Heart left ventricle (tissue), 16 donors: Measurements from ENCODE around the gene FAF1. TPM values are rescaled to one million over a fixed set of nuclear protein-coding genes. Genes with fewer than 3 reads are reported as not detected.

Experiments
- ATAC-seq, 4 donors: fragments of 200-7000 bp; cut with Tn5 transposase; one replicate each; pipeline ENCODE4 v1.9.1; 2020 to 2022; ENCODE audit warnings: moderate library complexity in 4 of 4, mild to moderate bottlenecking in 3 of 4, moderate number of reproducible peaks in 1 of 4
- DNase-seq, 5 donors: peaks; one replicate each; pipeline ENCODE4 v3.0.0-alpha.2; 2020
- H3K27ac ChIP-seq, 12 donors: fragments of 200-600 bp; sonication (generic) in 4 of 12; one replicate each; pipeline versions ENCODE4 v1.5.0 to v1.8.0; 2016 to 2022; ENCODE audit warnings: mild to moderate bottlenecking in 2 of 12
- H3K27me3 ChIP-seq, 9 donors: fragments of 200-600 bp; sonication (generic) in 2 of 9; one replicate each; pipeline versions ENCODE4 v1.5.1 to v1.8.0; 2016 to 2022; ENCODE audit warnings: mild to moderate bottlenecking in 3 of 9
- H3K36me3 ChIP-seq, 9 donors: fragments of 200-600 bp; sonication (generic) in 2 of 9; one replicate each; pipeline versions ENCODE4 v1.5.0 to v1.8.0; 2018 to 2022; ENCODE audit warnings: mild to moderate bottlenecking in 2 of 9
- H3K4me1 ChIP-seq, 12 donors: fragments of 200-600 bp; sonication (generic) in 4 of 12; one replicate each; pipeline versions ENCODE4 v1.5.0 to v1.8.0; 2016 to 2022; ENCODE audit warnings: mild to moderate bottlenecking in 3 of 12
- H3K4me3 ChIP-seq, 12 donors: fragments of 200-600 bp; sonication (generic) in 4 of 12; one replicate each; pipeline versions ENCODE4 v1.5.0 to v1.8.0; 2017 to 2022; ENCODE audit warnings: mild to moderate bottlenecking in 9 of 12, moderate library complexity in 4 of 12
- H3K9me3 ChIP-seq, 12 donors: fragments of 200-600 bp; sonication (generic) in 4 of 12; one replicate each; pipeline versions ENCODE4 v1.5.0 to v1.8.0; 2016 to 2022; ENCODE audit warnings: mild to moderate bottlenecking in 1 of 12
- CTCF ChIP-seq, 12 donors: fragments of 200-600 bp; sonication (generic) in 4 of 12; IDR thresholded peaks; one replicate each; pipeline versions ENCODE4 v1.5.0 to v1.8.0; 2018 to 2022; ENCODE audit warnings: antibody characterized with exemption in 12 of 12, mild to moderate bottlenecking in 5 of 12
- POLR2A ChIP-seq, 2 donors: fragments of 450-650 bp; IDR thresholded peaks; one replicate each; pipeline ENCODE4 v1.6.1; 2017; ENCODE audit warnings: antibody characterized with exemption in 2 of 2, mild to moderate bottlenecking in 2 of 2, moderate library complexity in 2 of 2
- WGBS, 4 donors: extraction: QIAGEN DNeasy Blood & Tissue Kit in 2 of 4; methylation state at CpG; one replicate each; pipeline versions ENCODE4 v1.1.5 to v1.1.7; 2013 to 2018; 5-methylcytosine and 5-hydroxymethylcytosine counted together
- intact Hi-C, 10 donors: fragments of 100-400 bp; cut with DNase I; formaldehyde crosslinking; loops; one replicate each; pipeline versions ENCODE4 v1.11.1 to v1.14.2; 2022
- polyA plus RNA-seq, 2 donors: library from polyadenylated mRNA; stranded (reverse); fragments of 200-250 nt; gene quantifications; one replicate each; pipeline ENCODE4 v1.2.3, GENCODE V29; 2013
- total RNA-seq, 9 donors: library from RNA; depleted of rRNA in 2 of 9; stranded (reverse); fragments of >200 nt in 2 of 9; fragmentation: NEBNext Ultra II Directional in 3 of 9; extraction: Animal tissue kit (Norgen Biotek cat#: 25700) in 3 of 9; gene quantifications; one replicate each; pipeline versions ENCODE4 v1.1.0 to v1.2.4, GENCODE V29; 2016 to 2023
- donor health status: ischemic (EF 13 %, LVEDD 7.1; RV severe dilation, severe dysfunction).
- donor health status: healthy with polysubstance abuse.
- donor health status: DM: no; HTN: yes; CAD: no.
- donor health status: DM: no; HTN: no; CAD: no.
- donor health status: ischemic (EF 25% LVEDD 6.9; RV normal size, moderate dysfunction).
- donor health status: ischemic (EF 25% LVEDD 5.7; RV mildly dilated, moderate dysfunction).
- donor health status: healthy.
- donor health status: DM: yes; HTN: yes; CAD: no.
- donor health status: ischemic (EF 35%, LVEDD 5.7; RV mildly dilated, moderate dysfunction).
- donor health status: nonischemic (EF 11% LVEDD 7.7; RV severe dilation, severe dysfunction).
- donor health status: DM: yes; HTN: yes; CAD: no.
- donor health status: PGD.
- donor health status: ischemic (EF 29% LVEDD 5.4; RV normal size, mild dysfunction).
- donor health status: nonischemic (EF 23%, LVEDD 6.1; RV moderate dilation, normal function).

FAF1 gene
- total and polyA plus RNA-seq, 11 donors = 41.0 to 112 (median 81.3) TPM

GRCh38 chr1:50599546-50599945, 360.5 kb downstream of the FAF1 start:
- ATAC-seq (no peak), DNase-seq (no peak)
- peaks cover 0 to 16% (median 9%) of the 10 kb centered on the region in 9 donors for H3K36me3 ChIP-seq
- no peak overlapping the region for H3K4me3 ChIP-seq
- H3K27me3 ChIP-seq = no peaks in the 10 kb centered on the region
- H3K27ac ChIP-seq = no peak overlapping the region
- peaks cover 0 to 4% (median 0%) of the 10 kb centered on the region in 12 donors for H3K4me1 ChIP-seq
- TF ChIP-seq CTCF (IDR thresholded peaks at IDR 0.05) (no peak), POLR2A (IDR thresholded peaks at IDR 0.05) (no peak)
- no peaks in the 10 kb centered on the region for H3K9me3 ChIP-seq
- intact Hi-C loops = no loop called here

GRCh38 chr1:50595874-50596273, 364.2 kb downstream of the FAF1 start:
- H3K4me3 ChIP-seq = no peak overlapping the region
- ATAC-seq (no peak), DNase-seq (no peak)
- no peaks in the 10 kb centered on the region for H3K4me1 ChIP-seq
- no peaks in the 10 kb centered on the region for H3K27me3 ChIP-seq
- no peaks in the 10 kb centered on the region for H3K9me3 ChIP-seq
- intact Hi-C loops = no loop called here
- no peak overlapping the region for H3K27ac ChIP-seq
- no peak for TF ChIP-seq CTCF (IDR thresholded peaks at IDR 0.05)
- TF ChIP-seq POLR2A (IDR thresholded peaks at IDR 0.05) = no peak
- H3K36me3 ChIP-seq = peaks cover 0 to 30% (median 13%) of the 10 kb centered on the region in 9 donors
- 97 to 98% (median 97%) methylated on average over 8 of the region's 8 CpGs for WGBS, 4 donors

GRCh38 chr1:50593515-50593914, 366.6 kb downstream of the FAF1 start:
- no peaks in the 10 kb centered on the region for H3K27me3 ChIP-seq
- no peak overlapping the region for H3K4me3 ChIP-seq
- WGBS, 4 donors = 64 to 74% (median 66%) methylated on average over 2 of the region's 2 CpGs
- intact Hi-C loops = no loop called here
- TF ChIP-seq CTCF (IDR thresholded peaks at IDR 0.05) (no peak), POLR2A (IDR thresholded peaks at IDR 0.05) (no peak)
- no peaks in the 10 kb centered on the region for H3K9me3 ChIP-seq
- ATAC-seq = no peak
- no peak overlapping the region for H3K27ac ChIP-seq
- peaks cover 0 to 36% (median 18%) of the 10 kb centered on the region in 9 donors for H3K36me3 ChIP-seq
- no peak for DNase-seq
- H3K4me1 ChIP-seq = no peaks in the 10 kb centered on the region

- no peak overlapping the region for H3K27ac ChIP-seq
- H3K27me3 ChIP-seq = no peaks in the 10 kb centered on the region
- no peak overlapping the region for H3K4me3 ChIP-seq
- no peaks in the 10 kb centered on the region for H3K4me1 ChIP-seq
- ATAC-seq (no peak), DNase-seq (no peak)
- no peak for TF ChIP-seq CTCF (IDR thresholded peaks at IDR 0.05)
- TF ChIP-seq POLR2A (IDR thresholded peaks at IDR 0.05) = no peak
- intact Hi-C loops = no loop called here
- peaks cover 0 to 46% (median 18%) of the 10 kb centered on the region in 9 donors for H3K36me3 ChIP-seq
- whole genome bisulfite sequencing, 4 donors = 86 to 91% (median 88%) methylated on average over 4 of the region's 4 CpGs
- H3K9me3 ChIP-seq = no peaks in the 10 kb centered on the region
These were observed 368.5 kb downstream of the FAF1 start for GRCh38 chr1:50591598-50591997.
